COLO668 (cell line): Measurements from ENCODE around the gene FAM47A.

Experiments used
- DNase-seq: peaks from one replicate; lab custom pipeline; 2025; ENCODE audit not compliant: unreplicated experiment; lab: John Stamatoyannopoulos, UW

Gene FAM47A

GRCh38 chrX:34132028-34132427 lies at the start of gene FAM47A:
TSS of gene FAM47A (minus strand) at chrX:34132314. CDS start at chrX:34132278, 36 bp downstream.
- DNase-seq, result no peak

GRCh38 chrX:34147345-34147744 lies 15.2 kb upstream of the FAM47A start:
- DNase-seq, result no peak

- DNase-seq, result no peak
These were observed 14.8 kb upstream of the FAM47A start for GRCh38 chrX:34146906-34147305.

- DNase-seq, result no peak
These were observed 12.1 kb upstream of the FAM47A start for GRCh38 chrX:34144246-34144645.

- no peak for DNase-seq
These were observed 8.7 kb upstream of the FAM47A start for GRCh38 chrX:34140816-34141215.

- DNase-seq, result no peak
These were observed 952 bp downstream of the FAM47A start for GRCh38 chrX:34130980-34131744.

GRCh38 chrX:34130501-34130900 lies 1.6 kb downstream of the FAM47A start:
- DNase-seq, result no peak

GRCh38 chrX:34126011-34126410 lies 6.1 kb downstream of the FAM47A start:
- DNase-seq, result no peak

GRCh38 chrX:34119122-34119521 lies 13.0 kb downstream of the FAM47A start:
- DNase-seq, result no peak

GRCh38 chrX:34112459-34112858 lies 19.7 kb downstream of the FAM47A start:
- no peak for DNase-seq
